H1 (cell line): ENCODE data around the gene PSMB3. TPM values are rescaled to one million over a fixed set of nuclear protein-coding genes. Genes with fewer than 3 reads are reported as not detected.

Experiments
- CTCF ChIA-PET: fragments of 300-600 bp; sonication (Branson Sonifier 250); formaldehyde crosslinking; loops from one replicate; lab custom pipeline; 2021; ENCODE audit not compliant: partially characterized antibody; lab: Charles Lee
- POLR2A ChIA-PET: fragments of 300-600 bp; sonication (Branson Sonifier 250); formaldehyde crosslinking; loops from one replicate; lab custom pipeline; 2021; ENCODE audit warnings: inconsistent platforms; ENCODE audit not compliant: partially characterized antibody; lab: Charles Lee
- DNase-seq, 2 experiments: peaks; one replicate each; pipeline versions ENCODE4 v3.0.0 to v3.0.0-alpha.2; 2010 to 2022; ENCODE audit warnings: low spot score in 2 of 2, low read depth in 1 of 2, mixed read lengths in 1 of 2
- FAIRE-seq: peaks from 2 replicates; lab custom pipeline; 2011; peaks lifted over from hg19 to GRCh38; lab: Jason Lieb, UNC
- H2AFZ ChIP-seq: 2 replicates; pipeline ENCODE4 v1.8.1; 2012; ENCODE audit warnings: low read length, inconsistent platforms
- H2AK5ac ChIP-seq: 2 replicates; pipeline ENCODE4 v1.6.1; 2013; ENCODE audit warnings: low read depth, low read length
- H2BK120ac ChIP-seq: replicated peaks from 2 replicates; pipeline ENCODE3; 2013; ENCODE audit warnings: low read depth, low read length, inconsistent platforms
- H2BK12ac ChIP-seq: 2 replicates; pipeline ENCODE4 v1.6.1; 2013; ENCODE audit warnings: low read depth, low read length
- H2BK15ac ChIP-seq: 2 replicates; pipeline ENCODE4 v1.6.1; 2013; ENCODE audit warnings: low read length
- H2BK20ac ChIP-seq: 2 replicates; pipeline ENCODE4 v1.6.1; 2013; ENCODE audit warnings: low read length
- H2BK5ac ChIP-seq: 2 replicates; pipeline ENCODE4 v1.6.1; 2013; ENCODE audit warnings: low read depth, low read length
- H3K14ac ChIP-seq: 2 replicates; pipeline ENCODE4 v1.6.1; 2013; ENCODE audit warnings: inconsistent platforms; ENCODE audit not compliant: insufficient read length
- H3K18ac ChIP-seq: 2 replicates; pipeline ENCODE4 v1.6.1; 2013; ENCODE audit warnings: low read length; ENCODE audit errors: extremely low read depth
- H3K23ac ChIP-seq: 2 replicates; pipeline ENCODE4 v1.6.1; 2013; ENCODE audit warnings: inconsistent platforms; ENCODE audit not compliant: insufficient read length
- H3K23me2 ChIP-seq: 2 replicates; pipeline ENCODE4 v1.6.1; 2013; ENCODE audit warnings: low read depth, low read length
- H3K27ac ChIP-seq: 2 replicates; pipeline ENCODE4 v1.6.1; 2011; ENCODE audit warnings: low read depth, low read length, inconsistent platforms
- H3K27me3 ChIP-seq, 4 experiments: replicated peaks in 1 of 4; 1 replicate in 1 of 4; 2 replicates in 3 of 4; pipeline versions ENCODE4 v1.6.1 to v1.8.1; 2011 to 2013; ENCODE audit warnings: low read length in 3 of 4, mild to moderate bottlenecking in 3 of 4, inconsistent platforms in 2 of 4, mixed read lengths in 2 of 4, moderate library complexity in 1 of 4; ENCODE audit not compliant: control insufficient read depth in 3 of 4, insufficient read depth in 3 of 4; ENCODE audit errors: extremely low read depth in 1 of 4
- H3K36me3 ChIP-seq, 4 experiments: 2 replicates each; pipeline versions ENCODE4 v1.6.1 to v1.8.1; 2011 to 2013; ENCODE audit warnings: mild to moderate bottlenecking in 4 of 4, low read length in 3 of 4, moderate library complexity in 2 of 4, control low read depth in 1 of 4, inconsistent platforms in 1 of 4; ENCODE audit not compliant: insufficient read depth in 4 of 4, control insufficient read depth in 2 of 4
- H3K4ac ChIP-seq: replicated peaks from 2 replicates; pipeline ENCODE3; 2013; ENCODE audit warnings: low read length, low read depth, mixed read lengths, inconsistent platforms; ENCODE audit not compliant: insufficient read length
- H3K4me1 ChIP-seq, 4 experiments: replicated peaks in 1 of 4; 1 replicate in 1 of 4; 2 replicates in 3 of 4; pipeline versions ENCODE4 v1.6.1 to v1.8.1; 2011 to 2013; ENCODE audit warnings: low read length in 3 of 4, inconsistent platforms in 2 of 4, mixed read lengths in 1 of 4; ENCODE audit not compliant: insufficient read depth in 4 of 4, control insufficient read depth in 3 of 4
- H3K4me2 ChIP-seq, 2 experiments: 2 replicates each; pipeline versions ENCODE4 v1.6.1 to v1.8.1; 2011 to 2013; ENCODE audit warnings: low read depth in 2 of 2, low read length in 2 of 2, control low read depth in 1 of 2, inconsistent platforms in 1 of 2, mild to moderate bottlenecking in 1 of 2; ENCODE audit not compliant: insufficient read depth in 1 of 2
- H3K4me3 ChIP-seq, 4 experiments: fragments of 200-600, 300-600 bp in 1 of 4; sonication (generic), shearing (Covaris generic), sonication (Bioruptor Twin) in 1 of 4; 2 replicates each; pipeline versions ENCODE4 v1.5.1 to v1.8.1; 2011 to 2016; ENCODE audit warnings: low read length in 4 of 4, low read depth in 3 of 4, control low read depth in 2 of 4, inconsistent platforms in 2 of 4, mild to moderate bottlenecking in 2 of 4, mixed read lengths in 1 of 4, moderate library complexity in 1 of 4; ENCODE audit not compliant: insufficient read depth in 2 of 4; ENCODE audit errors: extremely low read depth in 1 of 4
- H3K56ac ChIP-seq: replicated peaks from 2 replicates; pipeline ENCODE3; 2013; ENCODE audit warnings: low read depth, mild to moderate bottlenecking, mixed read lengths, low read length, inconsistent platforms; ENCODE audit not compliant: insufficient read length
- H3K79me1 ChIP-seq: 2 replicates; pipeline ENCODE4 v1.6.1; 2013; ENCODE audit warnings: low read depth, low read length, control low read depth
- H3K79me2 ChIP-seq, 2 experiments: 2 replicates each; pipeline versions ENCODE4 v1.6.1 to v1.8.1; 2012 to 2013; ENCODE audit warnings: low read length in 2 of 2, mild to moderate bottlenecking in 2 of 2, inconsistent platforms in 1 of 2; ENCODE audit not compliant: insufficient read depth in 2 of 2, control insufficient read depth in 1 of 2
- H3K9ac ChIP-seq, 4 experiments: replicated peaks in 1 of 4; 1 replicate in 1 of 4; 2 replicates in 3 of 4; pipeline versions ENCODE4 v1.6.1 to v1.8.1; 2011 to 2013; ENCODE audit warnings: low read depth in 3 of 4, low read length in 3 of 4, control low read depth in 2 of 4, mild to moderate bottlenecking in 2 of 4, moderate library complexity in 2 of 4, inconsistent platforms in 1 of 4; ENCODE audit errors: extremely low read depth in 1 of 4
- H3K9me3 ChIP-seq, 2 experiments: 2 replicates each; pipeline versions ENCODE4 v1.6.1 to v1.8.1; 2012 to 2013; ENCODE audit warnings: mild to moderate bottlenecking in 2 of 2, moderate library complexity in 2 of 2, control low read depth in 1 of 2, inconsistent platforms in 1 of 2, low read depth in 1 of 2, low read length in 1 of 2, mixed read lengths in 1 of 2; ENCODE audit not compliant: insufficient read depth in 2 of 2
- H4K20me1 ChIP-seq, 2 experiments: replicated peaks in 1 of 2; 2 replicates each; pipeline versions ENCODE3 to v1.8.1; 2011 to 2013; ENCODE audit warnings: inconsistent platforms in 2 of 2, low read length in 2 of 2, mild to moderate bottlenecking in 1 of 2; ENCODE audit not compliant: insufficient read depth in 2 of 2, control insufficient read depth in 1 of 2
- H4K5ac ChIP-seq: 2 replicates; pipeline ENCODE4 v1.6.1; 2013; ENCODE audit warnings: low read length, low read depth, mixed read lengths, inconsistent platforms; ENCODE audit not compliant: insufficient read length
- H4K8ac ChIP-seq: 2 replicates; pipeline ENCODE4 v1.8.0; 2013; ENCODE audit warnings: mild to moderate bottlenecking, moderate library complexity, low read length, inconsistent platforms; ENCODE audit not compliant: insufficient read depth; ENCODE audit errors: extremely low read depth
- H4K91ac ChIP-seq: replicated peaks from 2 replicates; pipeline ENCODE3; 2013; ENCODE audit warnings: low read length, mixed read lengths, inconsistent platforms; ENCODE audit not compliant: insufficient read length
- BRCA1 ChIP-seq: IDR thresholded peaks from 2 replicates; pipeline ENCODE4 v1.6.1; 2012; ENCODE audit warnings: low read depth, low read length, improper control_type of control experiment
- CTBP2 ChIP-seq: IDR thresholded peaks from 2 replicates; pipeline ENCODE4 v1.7.0; 2011; ENCODE audit warnings: borderline replicate concordance, mild to moderate bottlenecking, moderate library complexity, mixed read lengths, low read length; ENCODE audit not compliant: insufficient read depth, insufficient read length
- WGBS, 2 experiments: shearing (Covaris generic) in 1 of 2; methylation state at CpG; one replicate each; pipeline versions ENCODE4 v1.1.6 to v1.1.7; 2013 to 2015; ENCODE audit warnings: low lambda C conversion rate in 2 of 2, mixed read lengths in 2 of 2, inconsistent platforms in 1 of 2, low coverage in 1 of 2, missing lambda C conversion rate in 1 of 2; ENCODE audit not compliant: insufficient replicate concordance in 2 of 2, insufficient coverage in 1 of 2, insufficient read length in 1 of 2; ENCODE audit errors: extremely low coverage in 1 of 2, missing lambda C conversion rate in 1 of 2; 5-methylcytosine and 5-hydroxymethylcytosine counted together
- polyA plus RNA-seq, 7 experiments: library from polyadenylated mRNA; depleted of rRNA in 3 of 7; stranded (reverse) in 5 of 7; unstranded in 2 of 7; fragments of >200 nt in 5 of 7; fragments of 200-250 nt in 2 of 7; gene quantifications; 1 replicate in 5 of 7; 2 replicates in 1 of 7; 4 replicates in 1 of 7; pipeline versions ENCODE4 v1.2.1 to v1.2.3, GENCODE V29; 2011 to 2013; ENCODE audit warnings: missing spikeins in 2 of 7, mixed read lengths in 2 of 7
- total RNA-seq: library from RNA; stranded (reverse); fragmentation: NEBNext Ultra II Directional; extraction: Animal tissue kit (Norgen Biotek cat#: 25700); gene quantifications from 2 replicates; pipeline ENCODE4 v1.2.1, GENCODE V29; 2021

PSMB3 gene
- total and polyA plus RNA-seq, 2 of the 8 experiments (the other 6 are each of a cell fraction or from before 2014, with no cell fraction given): 291 to 914 TPM

GRCh38 chr17:38720941-38721340, 31.6 kb upstream of the PSMB3 start:
- TF ChIP-seq CTBP2: no peak
- TF ChIP-seq BRCA1: no peak
- H2BK120ac ChIP-seq: no peak overlapping the region
- no peak overlapping the region for H4K8ac ChIP-seq
- peaks cover 2% of the 10 kb centered on the region; the same call in 1 of the 2 replicates for H3K23me2 ChIP-seq
- H3K18ac ChIP-seq: no peak overlapping the region
- peak overlapping the region in 1 of 2 experiments; percentile 73; a peak in 1 of 4 replicates for H3K4me2 ChIP-seq
- H3K9ac ChIP-seq: no peak overlapping the region
- H3K79me2 ChIP-seq: no peaks in the 10 kb centered on the region
- no peak overlapping the region for H4K91ac ChIP-seq
- H2BK15ac ChIP-seq: no peak overlapping the region
- H2AK5ac ChIP-seq: no peak overlapping the region
- no peak overlapping the region for H2AFZ ChIP-seq
- H3K14ac ChIP-seq: no peak overlapping the region
- FAIRE-seq (no peak), DNase-seq (no peak)
- no peak overlapping the region for H3K4me3 ChIP-seq
- no peak overlapping the region for H3K4ac ChIP-seq
- H2BK20ac ChIP-seq: no peak overlapping the region
- WGBS, 2 experiments: 86% methylated on average over 6 of the region's 6 CpGs; no CpG with 5 or more reads in 1 of the 2 experiments
- H3K36me3 ChIP-seq: no peaks in the 10 kb centered on the region
- no peaks in the 10 kb centered on the region for H4K20me1 ChIP-seq
- H2BK5ac ChIP-seq: no peak overlapping the region
- no peak overlapping the region for H3K27ac ChIP-seq
- H3K56ac ChIP-seq: no peak overlapping the region
- H3K79me1 ChIP-seq: no peaks in the 10 kb centered on the region
- no peak overlapping the region for H3K23ac ChIP-seq
- H4K5ac ChIP-seq: no peak overlapping the region
- H3K4me1 ChIP-seq: peaks cover 6 to 23% (median 12%) of the 10 kb centered on the region in 4 experiments
- H3K9me3 ChIP-seq: no peaks in the 10 kb centered on the region
- POLR2A ChIA-PET: interaction anchor here (0.9 to 3.7 kb wide), 5 partner anchors 11 to 31 kb away, joined by 3 to 29 read pairs (median 24); partner anchors contain the start of genes CISD3, MLLT6 and PSMB3
- H2BK12ac ChIP-seq: no peak overlapping the region
- CTCF ChIA-PET: interaction anchor here (1.2 to 7.9 kb wide), 3 partner anchors 15 to 138 kb away, joined by 3 to 49 read pairs (median 5); no protein-coding TSS in a partner anchor
- H3K27me3 ChIP-seq: peaks cover 0 to 10% (median 7%) of the 10 kb centered on the region in 4 experiments; a peak in 6 of 7 replicates
